ENCODE measurements around the gene PABPN1.

DNA sequence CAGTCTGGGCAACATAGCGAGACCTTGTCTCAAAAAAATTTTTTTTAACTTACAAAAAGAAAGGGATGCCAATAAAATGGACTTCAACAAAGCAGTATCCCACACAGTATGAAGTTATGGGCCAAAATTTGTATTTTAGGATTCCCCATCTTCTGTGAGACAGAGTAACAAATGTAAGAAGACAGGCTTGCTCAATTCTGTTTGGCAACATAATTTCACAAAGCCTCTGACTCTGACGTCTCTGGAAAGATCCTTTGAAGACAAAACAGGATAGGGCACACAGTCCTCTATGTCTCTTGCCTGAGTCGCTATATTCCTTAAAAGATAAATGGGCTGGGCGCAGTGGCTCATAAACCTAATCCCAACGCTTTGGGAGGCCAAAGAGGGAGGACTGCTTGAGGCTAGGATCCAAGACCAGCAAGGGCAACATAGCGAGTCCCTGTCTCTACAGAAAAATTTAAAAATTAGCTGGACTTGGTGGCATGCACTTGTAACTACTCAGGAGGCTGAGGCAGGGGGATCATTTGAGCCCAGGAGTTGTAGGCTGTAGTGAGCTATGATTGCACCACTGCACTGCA lies 34.3 kb upstream of the PABPN1 start:
- TF ChIP-seq, protein P1, sequence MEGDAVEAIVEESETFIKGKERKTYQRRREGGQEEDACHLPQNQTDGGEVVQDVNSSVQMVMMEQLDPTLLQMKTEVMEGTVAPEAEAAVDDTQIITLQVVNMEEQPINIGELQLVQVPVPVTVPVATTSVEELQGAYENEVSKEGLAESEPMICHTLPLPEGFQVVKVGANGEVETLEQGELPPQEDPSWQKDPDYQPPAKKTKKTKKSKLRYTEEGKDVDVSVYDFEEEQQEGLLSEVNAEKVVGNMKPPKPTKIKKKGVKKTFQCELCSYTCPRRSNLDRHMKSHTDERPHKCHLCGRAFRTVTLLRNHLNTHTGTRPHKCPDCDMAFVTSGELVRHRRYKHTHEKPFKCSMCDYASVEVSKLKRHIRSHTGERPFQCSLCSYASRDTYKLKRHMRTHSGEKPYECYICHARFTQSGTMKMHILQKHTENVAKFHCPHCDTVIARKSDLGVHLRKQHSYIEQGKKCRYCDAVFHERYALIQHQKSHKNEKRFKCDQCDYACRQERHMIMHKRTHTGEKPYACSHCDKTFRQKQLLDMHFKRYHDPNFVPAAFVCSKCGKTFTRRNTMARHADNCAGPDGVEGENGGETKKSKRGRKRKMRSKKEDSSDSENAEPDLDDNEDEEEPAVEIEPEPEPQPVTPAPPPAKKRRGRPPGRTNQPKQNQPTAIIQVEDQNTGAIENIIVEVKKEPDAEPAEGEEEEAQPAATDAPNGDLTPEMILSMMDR (IDR thresholded peaks at IDR 0.05; ENCODE audit: low read depth, low read length, poor library complexity, severe bottlenecking) = no peak
- TF ChIP-seq EZH2phosphoT487 (IDR thresholded peaks at IDR 0.05; ENCODE audit: borderline replicate concordance, low read length) = no peak

Measured in DOHH2 (cell line).